Measurements from ENCODE around the gene TEX2. TPM values are rescaled to one million over a fixed set of nuclear protein-coding genes. Genes with fewer than 3 reads are reported as not detected.

Gene TEX2
- total and polyA plus RNA-seq, 2 donors (not counting 1 experiment from before 2014, with no cell fraction given) = 4.0 to 7.6 TPM

- H4K20me1 ChIP-seq (ENCODE audit: control insufficient read depth, insufficient read depth, low read length, poor library complexity, severe bottlenecking) = no peaks in the 10 kb centered on the region
- Mint-ChIP-seq H3K4me1 (no peaks in the 10 kb centered on the region), H3K4me3 (no peak overlapping the region), H3K9me3 (ENCODE audit: insufficient read depth) (peaks cover 5% of the 10 kb centered on the region), H3K27me3 (peaks cover 3% of the 10 kb centered on the region), H3K27ac (no peak overlapping the region)
- no peak overlapping the region for H3K27ac ChIP-seq (ENCODE audit: low read length in 2 of 2)
- H3K27me3 ChIP-seq (replicated peaks in 1 of 4; ENCODE audit: control extremely low read depth in 1 of 4, control insufficient read depth in 3 of 4, insufficient read depth in 4 of 4, low read length in 3 of 4) = no peaks in the 10 kb centered on the region
- no peaks in the 10 kb centered on the region for H3K36me3 ChIP-seq (replicated peaks in 1 of 2; ENCODE audit: control extremely low read depth in 1 of 2, control insufficient read depth in 1 of 2, extremely low read depth in 1 of 2, insufficient read depth in 2 of 2, low read length in 1 of 2)
- H2AFZ ChIP-seq (ENCODE audit: insufficient read depth, low read depth, low read length, poor library complexity, severe bottlenecking) = no peak overlapping the region
- CTCF ChIA-PET = interaction anchor here (1.2 to 2.9 kb wide), 3 partner anchors 8 to 130 kb away, joined by 4 to 16 read pairs (median 9); no protein-coding TSS in a partner anchor
- POLR2A ChIA-PET = no interaction called here
- no peak overlapping the region for H3K4me2 ChIP-seq (replicated peaks; ENCODE audit: low read depth, low read length, poor library complexity, severe bottlenecking)
- no peaks in the 10 kb centered on the region for H3K4me1 ChIP-seq (ENCODE audit: control insufficient read depth in 2 of 2, insufficient read depth in 2 of 2, low read length in 2 of 2)
- WGBS (ENCODE audit: insufficient coverage) = no CpG with 5 or more reads among the region's 4 CpGs
- H3K4me3 ChIP-seq (ENCODE audit: control extremely low read depth in 1 of 5, extremely low read depth in 1 of 5, insufficient read depth in 1 of 5, low read depth in 2 of 5, low read length in 4 of 5) = no peak overlapping the region
- TF ChIP-seq, protein P1, sequence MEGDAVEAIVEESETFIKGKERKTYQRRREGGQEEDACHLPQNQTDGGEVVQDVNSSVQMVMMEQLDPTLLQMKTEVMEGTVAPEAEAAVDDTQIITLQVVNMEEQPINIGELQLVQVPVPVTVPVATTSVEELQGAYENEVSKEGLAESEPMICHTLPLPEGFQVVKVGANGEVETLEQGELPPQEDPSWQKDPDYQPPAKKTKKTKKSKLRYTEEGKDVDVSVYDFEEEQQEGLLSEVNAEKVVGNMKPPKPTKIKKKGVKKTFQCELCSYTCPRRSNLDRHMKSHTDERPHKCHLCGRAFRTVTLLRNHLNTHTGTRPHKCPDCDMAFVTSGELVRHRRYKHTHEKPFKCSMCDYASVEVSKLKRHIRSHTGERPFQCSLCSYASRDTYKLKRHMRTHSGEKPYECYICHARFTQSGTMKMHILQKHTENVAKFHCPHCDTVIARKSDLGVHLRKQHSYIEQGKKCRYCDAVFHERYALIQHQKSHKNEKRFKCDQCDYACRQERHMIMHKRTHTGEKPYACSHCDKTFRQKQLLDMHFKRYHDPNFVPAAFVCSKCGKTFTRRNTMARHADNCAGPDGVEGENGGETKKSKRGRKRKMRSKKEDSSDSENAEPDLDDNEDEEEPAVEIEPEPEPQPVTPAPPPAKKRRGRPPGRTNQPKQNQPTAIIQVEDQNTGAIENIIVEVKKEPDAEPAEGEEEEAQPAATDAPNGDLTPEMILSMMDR (IDR thresholded peaks at IDR 0.05) = no peak
- TF ChIP-seq EZH2 (IDR thresholded peaks at IDR 0.05; ENCODE audit: borderline replicate concordance, insufficient read depth, low read depth, low read length, poor library complexity, severe bottlenecking) = no peak
- H3K79me2 ChIP-seq (ENCODE audit: control insufficient read depth, insufficient read depth, low read length) = no peaks in the 10 kb centered on the region
- H3K9ac ChIP-seq (ENCODE audit: low read length) = no peak overlapping the region
- H3K9me3 ChIP-seq (ENCODE audit: control extremely low read depth in 1 of 3, control insufficient read depth in 2 of 3, insufficient read depth in 1 of 3, low read length in 2 of 3) = peaks cover 1 to 13% (median 8%) of the 10 kb centered on the region in 3 donors
- intact Hi-C loops (cut with micrococcal nuclease) = loop anchor here (10.0 kb wide), 1 partner anchor 385 kb away; no protein-coding TSS in a partner anchor
- ATAC-seq (ENCODE audit: low read depth) (no peak), DNase-seq (no peak)
Measured at GRCh38 chr17:64289741-64290141, 26.7 kb upstream of the TEX2 start.

GRCh38 chr17:64282753-64283080, 19.7 kb upstream of the TEX2 start:
- no peaks in the 10 kb centered on the region for H4K20me1 ChIP-seq (ENCODE audit: control insufficient read depth, insufficient read depth, low read length, poor library complexity, severe bottlenecking)
- peaks cover 3% of the 10 kb centered on the region for H3K27me3 Mint-ChIP-seq
- TF ChIP-seq, protein P1 (IDR thresholded peaks at IDR 0.05) = no peak
- TF ChIP-seq EZH2 (IDR thresholded peaks at IDR 0.05; ENCODE audit: borderline replicate concordance, insufficient read depth, low read depth, low read length, poor library complexity, severe bottlenecking) = no peak
- no peaks in the 10 kb centered on the region for H3K79me2 ChIP-seq (ENCODE audit: control insufficient read depth, insufficient read depth, low read length)
- H3K9ac ChIP-seq (ENCODE audit: low read length) = no peak overlapping the region
- H3K4me3 Mint-ChIP-seq = no peak overlapping the region
- no peak overlapping the region for H3K27ac ChIP-seq (ENCODE audit: low read length in 2 of 2)
- no peak overlapping the region for H3K4me2 ChIP-seq (replicated peaks; ENCODE audit: low read depth, low read length, poor library complexity, severe bottlenecking)
- no peaks in the 10 kb centered on the region for H3K9me3 Mint-ChIP-seq (ENCODE audit: insufficient read depth)
- intact Hi-C loops (cut with micrococcal nuclease) = loop anchor here (1.0 to 10.0 kb wide), 3 partner anchors 137 to 378 kb away; no protein-coding TSS in a partner anchor
- no peaks in the 10 kb centered on the region for H3K36me3 ChIP-seq (replicated peaks in 1 of 2; ENCODE audit: control extremely low read depth in 1 of 2, control insufficient read depth in 1 of 2, extremely low read depth in 1 of 2, insufficient read depth in 2 of 2, low read length in 1 of 2)
- H3K27ac Mint-ChIP-seq = no peak overlapping the region
- WGBS (ENCODE audit: insufficient coverage) = 20% methylated on average over 1 of the region's 4 CpGs
- CTCF ChIA-PET = interaction anchor here (0.9 to 2.0 kb wide), 6 partner anchors 123 to 434 kb away, joined by 3 to 22 read pairs (median 4); no protein-coding TSS in a partner anchor
- no peak overlapping the region for H2AFZ ChIP-seq (ENCODE audit: insufficient read depth, low read depth, low read length, poor library complexity, severe bottlenecking)
- POLR2A ChIA-PET = no interaction called here
- H3K4me3 ChIP-seq (ENCODE audit: control extremely low read depth in 1 of 5, extremely low read depth in 1 of 5, insufficient read depth in 1 of 5, low read depth in 2 of 5, low read length in 4 of 5) = no peak overlapping the region
- H3K4me1 Mint-ChIP-seq = no peaks in the 10 kb centered on the region
- DNase-seq (no peak), ATAC-seq (ENCODE audit: low read depth) (no peak)
- H3K9me3 ChIP-seq (ENCODE audit: control extremely low read depth in 1 of 3, control insufficient read depth in 2 of 3, insufficient read depth in 1 of 3, low read length in 2 of 3) = no peaks in the 10 kb centered on the region
- no peaks in the 10 kb centered on the region for H3K27me3 ChIP-seq (replicated peaks in 1 of 4; ENCODE audit: control extremely low read depth in 1 of 4, control insufficient read depth in 3 of 4, insufficient read depth in 4 of 4, low read length in 3 of 4)
- no peaks in the 10 kb centered on the region for H3K4me1 ChIP-seq (ENCODE audit: control insufficient read depth in 2 of 2, insufficient read depth in 2 of 2, low read length in 2 of 2)
